Pons (tissue), 1 donor: ENCODE measurements around the gene DPEP2NB.
"Not testable (repeated sequence)": the region's sequence is repeated elsewhere in the genome, so short reads cannot be mapped to it uniquely, and the experiment has no call there.

Source experiments
- DNase-seq: peaks from one replicate; pipeline ENCODE4 v3.0.0-alpha.2; 2016; ENCODE audit warnings: low spot score

Gene DPEP2NB

DNA sequence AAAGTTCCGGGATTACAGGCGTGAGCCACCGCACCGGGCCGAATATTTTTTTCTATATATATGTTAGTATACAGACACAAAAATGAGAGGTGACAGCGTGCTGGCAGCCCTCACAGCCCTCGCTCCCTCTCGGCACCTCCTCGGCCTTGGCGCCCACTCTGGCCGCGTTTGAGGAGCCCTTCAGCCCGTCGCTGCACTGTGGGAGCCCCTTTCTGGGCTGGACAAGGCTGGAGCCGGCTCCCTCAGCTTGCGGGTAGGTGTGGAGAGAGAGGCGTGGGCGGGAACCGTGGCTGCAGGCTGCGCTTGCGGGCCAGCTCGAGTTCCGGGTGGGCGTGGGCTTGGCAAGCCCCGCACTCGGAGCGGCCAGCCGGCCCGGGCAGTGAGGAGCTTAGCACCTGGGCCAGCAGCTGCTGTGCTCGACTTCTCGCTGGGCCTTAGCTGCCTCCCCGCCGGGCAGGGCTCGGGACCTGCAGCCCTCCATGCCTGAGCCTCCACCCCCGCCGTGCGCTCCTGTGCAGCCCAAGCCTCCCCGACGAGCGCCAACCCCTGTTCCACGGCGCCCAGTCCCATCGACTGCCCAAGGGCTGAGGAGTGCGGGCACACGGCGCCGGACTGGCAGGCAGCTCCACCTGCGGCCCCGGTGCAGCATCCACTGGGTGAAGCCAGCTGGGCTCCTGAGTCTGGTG is 33.6 kb downstream of the DPEP2NB start:
- no peak for DNase-seq

DNA sequence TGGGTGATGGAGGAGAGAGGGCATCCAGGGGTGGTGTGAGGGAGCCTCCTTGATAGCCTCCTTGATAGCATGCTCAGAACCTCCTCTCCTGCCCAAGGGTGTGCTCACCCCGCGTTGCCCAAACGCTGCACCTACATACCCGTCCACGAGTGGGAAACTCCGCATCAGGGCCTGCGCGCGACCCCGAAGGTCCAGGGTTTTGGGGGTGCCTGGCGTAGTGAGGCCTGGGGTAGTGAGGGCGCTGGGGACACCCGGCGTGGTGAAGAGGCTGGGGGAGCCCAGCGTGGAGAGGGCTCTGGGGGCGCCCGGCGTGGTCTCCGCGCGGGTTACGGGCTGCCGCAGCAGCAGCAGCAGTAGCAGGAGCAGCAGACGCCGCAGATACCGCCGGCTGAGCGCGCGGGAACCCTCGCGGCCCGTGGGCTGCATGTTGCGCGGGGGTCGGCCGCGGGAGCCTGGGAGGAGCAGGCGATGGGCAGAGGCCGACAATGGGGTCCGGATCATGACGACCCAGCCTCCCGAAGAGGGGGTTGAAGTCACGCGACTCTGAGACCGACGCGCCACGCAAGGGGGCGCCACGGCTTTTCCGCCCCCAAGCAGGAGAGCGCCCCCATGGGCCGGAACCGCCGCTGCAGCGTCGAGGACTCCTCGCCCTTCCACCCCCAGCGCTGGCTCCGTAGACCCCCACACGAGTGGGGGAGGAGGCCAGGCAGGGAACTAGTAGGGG is 35.6 kb downstream of the DPEP2NB start, which contains the start of gene DPEP3:
DPEP3 (minus strand) TSS at position 545 of the 724 bp plus-strand sequence; CDS start at position 426, 119 bp downstream.
- DNase-seq = no peak

DNA sequence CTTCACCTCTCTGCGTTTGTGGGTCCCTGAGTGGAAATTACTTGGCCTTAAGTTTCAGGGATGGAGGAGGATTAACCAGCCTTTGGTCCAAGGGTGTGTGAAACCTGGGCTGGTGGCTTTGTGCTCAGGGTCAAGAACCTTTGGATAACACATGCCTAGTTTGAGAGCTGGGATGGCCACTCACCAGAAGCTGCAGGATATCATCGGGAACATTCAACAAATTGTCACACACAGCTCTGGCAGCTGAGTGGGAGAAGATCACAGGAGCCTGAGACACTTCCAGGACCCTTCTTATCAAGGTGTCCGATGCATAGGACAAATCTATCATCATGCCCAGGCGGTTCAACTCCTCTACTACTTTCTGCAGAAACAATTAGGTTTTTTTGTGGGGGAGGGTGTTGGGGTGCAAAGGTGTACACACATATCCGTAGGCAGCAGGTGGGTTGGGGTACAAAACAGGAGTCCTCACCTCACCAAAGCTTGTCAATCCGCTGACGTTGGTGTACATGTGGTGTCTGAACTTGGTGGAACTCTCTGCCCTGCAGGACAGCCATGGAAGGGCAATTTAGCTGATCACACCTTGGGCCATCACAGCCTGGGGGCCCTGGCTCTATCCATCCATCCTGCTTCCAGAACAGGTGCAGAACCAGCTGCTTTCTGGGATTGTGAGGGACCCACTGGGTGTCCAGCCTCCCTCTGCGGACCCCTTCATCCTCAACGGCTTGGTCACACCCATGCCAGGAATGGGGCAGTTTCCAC is 38.1 kb downstream of the DPEP2NB start:
- DNase-seq = no peak

DNA sequence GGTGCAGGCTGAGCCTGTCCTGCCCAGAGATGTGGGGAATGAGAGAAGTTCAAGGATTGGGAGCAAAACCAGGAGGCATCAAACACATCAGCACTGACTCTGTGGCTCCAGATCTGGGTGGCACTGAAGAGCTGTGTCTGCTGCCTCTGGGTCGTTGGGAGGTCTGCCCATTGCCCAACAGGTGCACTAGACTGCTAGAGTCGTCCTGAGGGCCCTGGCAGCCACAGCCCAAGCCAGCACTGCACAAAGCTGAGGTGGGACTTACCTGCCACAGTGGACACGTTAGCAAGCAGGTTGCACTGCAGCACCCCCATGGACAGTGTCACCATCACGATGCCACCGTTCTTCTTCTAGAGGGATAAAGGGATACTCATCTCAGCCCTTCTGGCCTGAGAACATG is 38.7 kb downstream of the DPEP2NB start:
- DNase-seq = no peak

DNA sequence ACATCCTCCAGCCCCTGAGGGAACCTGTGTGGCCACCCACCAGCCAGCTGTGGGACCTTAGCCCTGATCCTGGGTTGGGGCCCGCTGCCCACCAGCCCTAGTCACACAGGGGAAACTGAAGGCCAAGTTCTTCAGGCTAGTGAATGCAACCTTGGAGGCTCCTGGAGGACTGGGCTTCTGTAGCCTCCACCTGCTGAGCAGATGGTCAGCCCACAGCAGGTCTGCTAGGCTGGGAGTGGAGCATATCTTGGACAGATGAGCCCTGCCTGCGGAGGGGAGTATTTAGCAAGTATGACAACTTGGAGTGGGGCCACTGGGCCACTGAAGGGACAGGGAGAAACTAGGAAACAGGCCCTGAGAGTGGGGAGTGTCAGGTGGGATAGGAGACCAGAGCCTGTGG is 39.5 kb downstream of the DPEP2NB start:
- no peak for DNase-seq

DNA sequence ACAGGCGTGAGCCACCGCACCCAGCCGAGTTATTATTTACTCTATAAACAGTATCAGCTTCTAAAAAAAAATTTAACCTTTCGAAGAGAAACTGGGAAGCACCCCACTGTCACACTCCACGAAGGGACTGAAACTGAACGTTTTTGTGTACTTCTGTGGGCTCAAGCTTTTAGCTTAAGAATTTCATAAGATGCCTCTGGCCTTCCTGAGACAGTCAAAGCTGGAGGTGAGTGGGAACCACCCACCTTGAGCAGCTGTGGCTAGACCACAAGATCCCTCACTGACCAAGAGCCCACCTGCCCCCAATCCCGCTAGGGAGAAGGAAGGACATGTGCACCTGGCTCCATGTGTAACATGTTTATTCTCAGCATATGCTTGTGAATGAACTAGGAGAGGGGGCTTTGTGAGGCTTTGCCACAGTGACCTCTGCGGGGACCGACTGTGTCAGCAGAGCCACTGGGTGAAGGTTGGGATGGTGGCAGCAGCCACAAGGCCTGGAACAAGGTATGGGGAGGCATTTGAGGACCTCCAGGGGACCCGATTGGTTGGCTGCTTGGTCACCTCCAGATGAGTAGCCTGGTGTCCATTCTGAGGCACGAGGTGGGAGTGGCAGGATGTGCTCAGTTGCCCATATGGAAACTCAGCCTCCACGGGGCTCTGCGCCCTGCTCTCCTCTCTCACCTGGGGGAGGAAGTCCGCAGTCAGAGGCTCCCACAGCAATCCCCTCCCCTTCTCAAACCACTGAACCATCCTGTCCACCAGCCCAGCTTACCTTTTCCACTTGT is 40.2 kb downstream of the DPEP2NB start:
- no peak for DNase-seq

DNA sequence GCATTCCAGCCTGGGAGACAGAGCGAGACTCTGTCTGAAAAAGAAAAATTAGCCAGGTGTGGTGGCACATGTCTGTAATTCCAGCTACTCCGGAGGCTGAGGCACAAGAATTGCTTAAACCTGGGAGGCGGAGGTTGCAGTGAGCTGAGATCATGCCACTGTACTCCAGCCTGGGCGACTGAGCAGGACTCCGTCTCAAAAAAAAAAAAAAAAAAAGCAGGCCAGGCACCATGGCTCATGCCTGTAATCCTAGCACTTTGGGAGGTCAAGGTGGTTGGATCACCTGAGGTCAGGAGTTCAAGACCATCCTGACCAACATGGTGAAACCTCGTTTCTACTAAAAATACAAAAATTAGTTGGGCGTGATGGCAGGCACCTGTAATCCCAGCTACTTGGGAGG is 43.4 kb downstream of the DPEP2NB start:
- not testable (repeated sequence) for DNase-seq

DNA sequence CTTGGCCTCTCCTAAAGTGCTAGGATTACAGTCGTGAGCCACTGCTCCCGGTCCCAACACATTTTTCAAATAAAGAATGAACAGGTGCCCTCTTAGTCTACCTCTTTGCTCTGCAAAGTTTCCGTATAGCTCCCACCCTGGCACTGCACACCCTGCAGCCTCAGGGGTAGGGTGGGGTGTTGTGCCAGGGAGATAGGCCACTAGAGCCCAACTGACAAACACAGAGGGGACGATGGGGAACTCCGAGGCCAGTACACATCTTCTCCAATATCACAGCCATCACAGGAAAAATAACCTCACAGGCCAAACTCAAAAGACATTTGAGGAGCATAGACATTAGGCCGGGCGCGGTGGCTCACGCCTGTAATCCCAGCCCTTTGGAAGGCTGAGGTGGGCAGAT is 44.6 kb downstream of the DPEP2NB start:
- DNase-seq = no peak

DNA sequence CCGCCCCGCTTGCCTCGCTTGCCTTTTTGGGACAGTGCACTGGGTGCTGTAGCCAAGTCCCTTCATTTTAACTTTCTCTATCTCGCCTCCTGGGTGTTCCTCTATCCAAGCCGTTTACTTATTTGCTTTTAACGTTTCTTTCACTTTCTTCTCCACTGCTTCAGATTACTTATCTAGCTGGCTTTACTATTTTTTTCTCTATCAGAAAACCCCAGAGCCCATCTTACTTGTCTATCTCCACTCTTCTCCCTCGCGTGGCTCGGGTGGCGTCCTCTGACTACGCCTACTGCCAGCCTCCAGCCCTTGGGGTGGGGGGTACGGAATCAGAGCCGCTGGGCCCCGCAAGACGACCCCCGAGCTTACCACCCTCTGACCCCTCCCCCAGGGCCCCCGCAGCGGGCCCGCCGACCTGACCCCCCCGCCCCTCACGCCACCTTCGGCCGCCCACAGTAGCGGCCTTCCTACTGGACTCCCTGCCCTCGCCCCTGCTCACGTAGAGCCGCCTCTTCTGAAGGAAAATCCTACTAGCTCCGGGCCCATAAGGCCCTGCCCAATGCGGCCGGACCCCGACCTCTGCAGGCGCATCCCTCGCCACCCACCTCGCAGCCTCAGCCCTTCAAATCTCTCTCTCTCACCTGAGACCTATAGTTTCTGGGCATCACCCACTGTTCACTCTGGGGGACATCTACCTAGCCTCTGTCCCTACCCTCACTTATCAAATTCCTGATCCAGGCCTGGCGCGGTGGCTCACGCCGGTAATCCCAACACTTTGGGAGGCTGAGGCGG is 46.3 kb downstream of the DPEP2NB start:
- no peak for DNase-seq

DNA sequence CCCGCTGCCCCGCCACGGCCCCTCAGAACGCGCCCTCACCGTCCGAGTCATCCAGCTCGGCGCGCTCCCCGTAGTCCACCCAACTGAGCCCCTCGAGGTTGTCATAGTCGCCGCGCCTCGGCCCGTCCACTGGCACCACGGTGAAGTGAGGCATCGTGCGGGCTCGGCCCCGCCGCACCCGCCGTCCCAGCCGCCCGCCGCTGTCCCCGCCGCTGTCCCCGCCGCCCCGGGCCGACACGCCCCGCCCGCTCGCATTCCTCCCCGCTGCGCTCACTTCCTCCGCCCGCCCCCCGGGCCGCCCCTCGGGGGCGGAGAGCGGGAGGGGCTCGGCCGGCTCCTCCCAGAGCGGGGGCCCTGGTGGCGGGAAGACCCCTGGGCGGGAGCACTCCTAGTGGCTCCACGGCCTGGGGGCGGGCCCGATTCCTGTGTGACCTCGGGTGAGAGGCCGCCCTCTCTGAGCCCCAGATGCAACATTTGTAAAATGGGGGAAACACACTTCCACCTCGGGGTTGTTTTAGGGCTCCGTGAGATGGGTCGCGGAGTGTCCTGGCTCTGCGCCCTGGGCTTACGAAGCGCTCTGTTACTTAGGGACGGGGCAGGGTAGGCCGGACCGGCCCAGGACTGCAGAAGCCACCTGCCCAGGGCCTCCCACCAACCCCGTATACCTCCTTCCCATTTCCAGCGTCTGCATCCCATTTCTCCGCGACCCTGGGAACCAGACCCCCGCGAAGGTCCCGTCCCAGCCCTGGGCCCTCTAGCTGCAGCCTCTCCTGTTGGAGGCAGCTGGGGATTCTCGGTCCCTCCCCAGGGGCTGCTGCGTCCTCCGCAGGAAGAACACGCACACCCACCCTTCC is 47.1 kb downstream of the DPEP2NB start, which contains the start of gene SLC12A4:
SLC12A4 (minus strand) TSS at position 238 of the 854 bp plus-strand sequence; CDS start at position 154, 84 bp downstream.
- peak; percentile 40 for DNase-seq

DNA sequence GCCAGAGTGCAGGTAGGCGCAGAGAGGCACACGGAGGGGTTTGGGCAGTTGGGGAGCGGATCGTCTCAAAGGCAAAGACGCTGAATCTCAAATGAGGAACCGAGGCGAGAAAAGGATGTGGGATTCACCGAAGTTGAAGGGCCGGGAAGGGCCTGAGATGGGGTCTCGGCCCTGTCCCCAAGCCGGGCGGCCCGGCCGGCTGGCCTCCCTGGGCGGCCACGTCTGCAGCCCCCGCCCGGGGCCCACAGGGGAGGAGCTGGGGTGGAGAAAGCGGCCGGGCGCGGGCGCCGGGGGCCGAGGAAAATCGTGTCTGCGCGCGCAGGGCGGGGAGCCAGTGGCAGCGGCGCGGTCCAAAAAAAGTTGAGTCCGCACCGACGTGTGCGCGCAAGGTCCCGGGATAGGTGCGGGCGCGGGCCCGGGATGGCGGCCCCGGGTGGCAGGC is 47.7 kb downstream of the DPEP2NB start:
- no peak for DNase-seq

DNA sequence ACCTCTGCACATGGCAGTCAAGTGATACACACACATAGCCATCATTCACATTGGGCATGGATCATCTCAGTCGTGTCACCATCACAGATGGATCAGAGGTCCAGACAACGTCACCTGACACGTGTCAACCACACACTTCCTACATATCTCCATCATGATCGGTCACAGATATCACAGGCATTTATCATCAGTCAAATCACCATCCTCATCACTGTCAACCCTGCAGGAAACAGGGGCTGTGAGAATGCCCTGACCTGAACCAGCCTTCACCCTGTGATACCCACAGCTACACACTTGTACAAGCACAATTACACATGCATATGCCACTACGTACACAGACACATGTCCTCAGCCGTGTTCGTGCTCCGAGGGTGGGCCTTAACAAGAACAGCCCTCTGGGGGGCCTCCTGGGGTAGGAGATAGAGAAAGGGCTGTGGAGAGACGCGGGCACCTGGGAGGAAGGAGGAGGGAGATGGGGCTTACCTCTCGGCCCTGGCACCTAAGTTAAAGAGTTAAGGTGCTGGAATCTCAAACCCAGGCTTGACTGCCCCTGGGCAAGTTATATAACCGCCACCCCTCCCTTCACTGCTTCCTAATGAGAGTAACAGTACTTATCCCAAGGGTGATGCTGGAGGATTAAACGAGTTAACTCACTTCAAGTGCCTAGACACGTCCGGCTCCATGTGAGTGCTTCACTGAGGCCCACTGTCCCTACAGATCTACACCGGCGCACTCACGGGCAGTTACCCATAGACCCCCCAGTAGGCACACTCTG is 48.3 kb downstream of the DPEP2NB start:
- DNase-seq = no peak

DNA sequence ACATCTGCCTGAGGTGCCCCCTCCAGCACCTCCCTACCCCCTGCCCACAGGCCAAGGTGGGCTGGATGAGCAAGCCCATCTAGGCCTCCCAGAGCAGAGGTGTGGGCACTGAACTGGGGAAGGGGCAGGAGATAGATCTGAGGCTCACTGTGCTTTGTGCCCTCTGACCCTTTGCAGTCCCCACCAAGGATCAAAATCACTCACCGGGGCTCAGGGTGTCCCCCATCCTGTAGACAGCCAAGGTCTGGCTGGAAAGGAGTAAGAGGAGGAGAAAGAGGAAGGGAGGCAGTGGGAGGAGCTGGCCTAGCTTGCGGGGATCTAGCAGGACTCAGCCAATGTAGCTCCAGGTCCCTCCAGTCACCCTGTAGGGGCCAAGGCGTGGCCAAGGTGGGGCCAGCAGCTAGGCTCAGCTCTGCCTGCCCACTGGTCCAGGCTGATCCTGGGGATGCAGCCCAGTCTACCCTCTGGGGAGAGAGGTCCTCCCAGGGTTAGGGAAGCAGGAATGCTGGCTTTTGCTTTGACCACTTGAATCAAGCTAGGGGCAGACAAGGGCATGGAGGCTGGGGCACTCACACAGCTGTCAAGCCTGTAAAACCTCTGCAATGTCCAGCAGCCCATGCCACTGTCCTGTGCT is 49.0 kb downstream of the DPEP2NB start:
- no peak for DNase-seq

DNA sequence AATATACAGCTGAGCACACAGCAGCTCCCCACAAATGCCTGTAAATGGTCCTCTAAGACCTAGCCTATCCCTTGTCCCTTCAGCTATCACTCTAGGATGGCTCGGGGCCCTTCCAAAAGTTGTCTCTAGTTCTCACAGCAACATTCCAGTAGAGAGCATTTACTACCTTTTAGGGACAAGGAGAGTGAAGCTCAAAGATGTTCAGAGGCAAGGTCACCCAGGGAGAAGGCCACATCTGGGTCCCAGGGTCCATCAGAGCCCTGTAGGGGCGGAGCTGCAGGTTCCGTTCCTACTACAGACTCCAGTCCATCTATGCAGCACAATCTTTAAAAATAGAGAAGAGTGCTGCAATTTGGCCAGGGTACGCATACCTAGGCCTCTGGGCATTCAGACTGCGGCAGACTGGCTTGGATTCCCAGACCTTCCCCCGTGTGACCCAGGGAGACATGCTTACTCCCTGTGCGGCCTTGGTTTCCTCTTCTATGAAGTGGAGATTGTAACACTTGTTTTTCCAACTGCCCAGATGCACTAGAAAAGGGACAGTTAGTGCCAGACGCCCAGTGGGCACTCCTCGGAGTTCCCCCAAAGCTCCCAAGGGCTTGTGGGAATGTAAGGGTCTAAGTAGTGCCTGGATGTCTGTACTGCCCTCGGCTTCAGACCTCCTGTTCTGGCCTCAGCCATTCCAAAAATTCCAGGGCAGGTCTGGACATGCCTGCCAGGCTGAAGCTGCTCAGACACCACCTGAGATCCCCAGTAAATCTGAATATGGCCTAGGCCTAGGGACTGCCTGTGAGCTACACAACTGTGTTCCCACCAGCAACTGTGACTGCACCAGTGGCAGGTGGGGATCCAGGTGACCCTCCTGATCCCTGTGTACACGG is 49.8 kb downstream of the DPEP2NB start:
- no peak for DNase-seq

DNA sequence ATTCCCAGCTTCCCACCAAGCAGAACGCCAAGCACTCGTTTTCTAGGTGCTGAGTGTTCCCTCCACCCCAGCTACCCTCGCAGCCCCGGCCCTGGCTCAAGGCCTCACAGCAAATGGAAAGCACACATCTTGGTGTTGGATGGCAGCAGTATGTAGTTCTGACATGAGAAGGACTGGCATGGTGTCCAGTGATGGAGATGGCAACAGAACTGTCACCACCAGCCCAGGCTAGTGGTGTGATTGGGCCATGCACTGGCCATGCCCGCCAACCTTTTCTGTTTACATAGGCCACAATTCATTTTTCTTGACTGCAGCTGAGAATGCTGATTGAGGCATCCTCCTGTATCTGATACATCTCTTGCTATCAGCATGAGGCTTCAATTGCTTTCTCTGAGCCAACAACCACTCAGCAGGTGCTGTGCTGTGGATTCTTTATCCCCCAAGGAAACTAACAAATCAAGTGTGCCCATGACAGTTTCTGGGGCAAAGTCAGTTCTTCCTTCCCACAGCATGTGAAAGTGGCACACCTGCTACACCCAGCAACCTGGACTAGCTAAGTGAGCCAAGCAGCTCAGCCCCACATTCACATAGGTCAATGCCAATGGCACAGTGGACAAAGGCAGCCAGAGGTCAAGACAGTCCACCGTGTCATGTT is 51.1 kb downstream of the DPEP2NB start:
- DNase-seq = no peak

DNA sequence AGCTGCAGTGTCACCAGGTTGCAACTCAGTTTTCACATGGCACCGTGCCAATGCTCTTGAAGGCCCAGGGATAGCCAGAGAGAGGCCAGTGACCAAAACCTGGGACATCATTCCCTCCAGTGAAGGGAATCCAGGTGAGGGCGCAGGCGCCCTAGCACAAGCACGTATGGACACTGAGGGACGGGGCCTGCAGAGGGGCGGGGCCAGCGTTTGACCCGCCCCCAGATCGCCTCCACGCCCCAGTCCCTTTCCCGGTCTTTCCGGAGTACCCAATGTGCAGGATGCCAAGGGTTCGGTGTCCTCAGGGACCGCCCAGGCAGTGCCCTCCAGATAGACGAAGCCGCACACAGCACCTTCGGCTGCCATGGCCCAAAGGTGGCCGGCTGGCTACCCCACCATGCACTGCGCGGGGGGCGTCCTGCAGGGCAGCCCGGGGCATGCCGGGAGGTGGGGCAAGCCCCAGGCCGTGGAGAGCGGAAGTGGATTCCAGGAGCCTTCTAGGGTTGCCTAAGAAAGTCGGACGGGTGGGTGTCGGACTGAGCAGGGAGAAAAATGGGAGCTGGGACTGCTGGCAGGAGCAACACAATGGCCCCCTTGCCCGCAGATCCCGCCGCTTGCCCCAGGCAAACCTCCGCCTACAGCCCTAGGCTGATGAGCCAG is 51.9 kb downstream of the DPEP2NB start:
- DNase-seq = no peak
